ENCODE results near the gene SMIM33. TPM values are rescaled to one million over a fixed set of nuclear protein-coding genes. Genes with fewer than 3 reads are reported as not detected.

The SMIM33 gene
- total RNA-seq, 1 experiment from 2014 or later = not detected

GRCh38 chr5:139454568-139455290 lies 16.1 kb upstream of the SMIM33 start:
- H3K4ac ChIP-seq (ENCODE audit: low read depth, low read length) = no peak overlapping the region
- no peak overlapping the region for H3K27ac Mint-ChIP-seq

More at GRCh38 chr5:139454568-139455290, 16.1 kb upstream of the SMIM33 start:
- H3K4me2 ChIP-seq (ENCODE audit: insufficient read depth, insufficient read length, low read length) = no peak overlapping the region
- Mint-ChIP-seq H3K4me1 (peaks cover 6 to 10% of the 10 kb centered on the region in 2 experiments), H3K36me3 (ENCODE audit: insufficient read depth in 1 of 3, low read depth in 3 of 3) (no peaks in the 10 kb centered on the region), H3K27me3 (ENCODE audit: low read depth) (no peaks in the 10 kb centered on the region; the same call in 1 of the 2 replicates), H3K4me3 (no peak overlapping the region), H3K9me3 (no peaks in the 10 kb centered on the region; a peak in 1 of 5 replicates)
- no peak overlapping the region for H2BK120ac ChIP-seq (ENCODE audit: low read depth, low read length, poor library complexity, severe bottlenecking)
- TF ChIP-seq CTCF (conservative IDR thresholded peaks at IDR 0.05) = no peak
- H4K8ac ChIP-seq (replicated peaks; ENCODE audit: insufficient read length, low read depth, low read length) = no peak overlapping the region
- no peak for DNase-seq
- H3K27me3 ChIP-seq (ENCODE audit: insufficient read depth, low read length) = no peaks in the 10 kb centered on the region
- no peak overlapping the region for H4K91ac ChIP-seq (ENCODE audit: insufficient read length, low read depth, low read length)
- no peaks in the 10 kb centered on the region for H3K79me1 ChIP-seq (ENCODE audit: insufficient read depth, low read depth, low read length, poor library complexity, severe bottlenecking)
- no peak overlapping the region for H2BK15ac ChIP-seq (ENCODE audit: low read depth, low read length)
- no CpG with 5 or more reads among the region's 11 CpGs for WGBS (ENCODE audit: extremely low coverage, insufficient read length, low lambda C conversion rate)
- no peak overlapping the region for H2BK5ac ChIP-seq (ENCODE audit: insufficient read length, low read length)
- H3K9ac ChIP-seq (ENCODE audit: extremely low read depth, insufficient read length, low read length) = no peak overlapping the region
- no peak overlapping the region for H3K14ac ChIP-seq (ENCODE audit: insufficient read depth, low read length)
- H4K20me1 ChIP-seq (ENCODE audit: control insufficient read depth, insufficient read depth, insufficient read length) = no peaks in the 10 kb centered on the region
- no peak overlapping the region for H2AK5ac ChIP-seq (ENCODE audit: insufficient read length, low read length)
- no peak overlapping the region for H2BK20ac ChIP-seq (ENCODE audit: low read depth, low read length, poor library complexity, severe bottlenecking)
- no peak overlapping the region for H3K27ac ChIP-seq (ENCODE audit: insufficient read length, low read depth, low read length)
- H2BK12ac ChIP-seq (ENCODE audit: insufficient read length, low read depth, low read length) = no peak overlapping the region
- H3K79me2 ChIP-seq (ENCODE audit: insufficient read depth, low read length) = no peaks in the 10 kb centered on the region
- no peak overlapping the region for H2AFZ ChIP-seq (ENCODE audit: low read length)
- no peak overlapping the region for H3T11ph ChIP-seq (ENCODE audit: low read length)
- 0 out of 2 replicates have a peak, but pooled peaks cover 3% of the 10 kb centered on the region for H3K4me1 ChIP-seq (ENCODE audit: insufficient read depth, low read length)
- no peaks in the 10 kb centered on the region for H3K9me3 ChIP-seq (ENCODE audit: control insufficient read depth, low read depth, low read length)
- H3K23ac ChIP-seq (ENCODE audit: insufficient read length, low read depth, low read length) = no peak overlapping the region
- H4K5ac ChIP-seq (ENCODE audit: insufficient read length, low read depth, low read length) = no peak overlapping the region
- H3K23me2 ChIP-seq (ENCODE audit: insufficient read length, low read depth, low read length, poor library complexity, severe bottlenecking) = no peaks in the 10 kb centered on the region
- no peak overlapping the region for H3K18ac ChIP-seq (ENCODE audit: insufficient read length, low read depth, low read length)
- H3K56ac ChIP-seq (ENCODE audit: insufficient read length, low read depth, low read length) = no peak overlapping the region
